ENCODE data around the gene MXD1. TPM values are rescaled to one million over a fixed set of nuclear protein-coding genes. Genes with fewer than 3 reads are reported as not detected.

Gene MXD1
- total and polyA plus RNA-seq, 2 of the 4 experiments (the other 2 are of a cell fraction) = 2.0 to 3.7 TPM

GRCh38 chr2:69948032-69948962 is 33.4 kb downstream of the MXD1 start:
- no TSS peak for BruUV-seq (replicated peaks)
- in situ Hi-C loops (cut with MboI; ENCODE audit: low sequenced_read_pairs) = no loop called here

More at GRCh38 chr2:69948032-69948962, 33.4 kb downstream of the MXD1 start:
- Histone ChIP-seq H2AK9ac (replicated peaks; ENCODE audit: low read depth, low read length, poor library complexity) (no peak overlapping the region), H3K27ac (ENCODE audit: insufficient read depth, low read length) (no peak overlapping the region), H3K4me3 (ENCODE audit: insufficient read depth, low read depth, low read length) (no peak overlapping the region), H4K91ac (ENCODE audit: insufficient read depth, low read depth, low read length) (peak overlapping the region; percentile 60), H3K27me3 (ENCODE audit: control insufficient read depth, insufficient read depth, low read length) (no peaks in the 10 kb centered on the region), H3K9me3 (ENCODE audit: control insufficient read depth, insufficient read depth, low read length) (no peaks in the 10 kb centered on the region), H3K36me3 (ENCODE audit: control insufficient read depth, insufficient read depth, low read length) (peaks cover 3% of the 10 kb centered on the region; the same call in 1 of the 2 replicates), H2BK120ac (ENCODE audit: low read depth, low read length) (peak overlapping the region; percentile 77), H3K14ac (replicated peaks; ENCODE audit: low read depth, low read length) (0 out of 2 replicates have a peak overlapping the region, but pooled peaks have one; percentile 5), H2AK5ac (ENCODE audit: low read depth, low read length) (peak overlapping the region; percentile 58), H3K18ac (ENCODE audit: low read depth, low read length) (no peak overlapping the region), H2BK5ac (ENCODE audit: low read depth, low read length, poor library complexity, severe bottlenecking) (no peak overlapping the region), H4K8ac (ENCODE audit: low read depth in 2 of 2, low read length in 2 of 2) (no peak overlapping the region; a peak in 1 of 4 replicates), H3K23ac (ENCODE audit: low read depth, low read length) (no peak overlapping the region), H4K20me1 (ENCODE audit: insufficient read depth, low read length) (no peaks in the 10 kb centered on the region), H2BK15ac (ENCODE audit: low read depth, low read length) (peak overlapping the region; percentile 71; the same call in 1 of the 3 replicates), H3K9ac (ENCODE audit: low read depth, low read length) (no peak overlapping the region), H3K4me2 (ENCODE audit: low read depth, low read length) (no peak overlapping the region), H2AFZ (replicated peaks; ENCODE audit: low read length, poor library complexity) (peak overlapping the region; percentile 76), H3K9me1 (ENCODE audit: insufficient read depth, low read length) (peaks cover 24% of the 10 kb centered on the region), H3K56ac (ENCODE audit: extremely low read depth, insufficient read depth, low read length) (no peak overlapping the region), H2BK20ac (ENCODE audit: low read depth, low read length) (peak overlapping the region; percentile 51), H3K4me1 (ENCODE audit: control insufficient read depth, insufficient read depth, low read length) (peaks cover 8% of the 10 kb centered on the region), H4K5ac (ENCODE audit: low read depth, low read length) (no peak overlapping the region), H3K79me1 (ENCODE audit: low read depth in 1 of 2, low read length in 2 of 2) (no peaks in the 10 kb centered on the region), H3K4ac (ENCODE audit: low read depth, low read length) (0 out of 2 replicates have a peak overlapping the region, but pooled peaks have one; percentile 60)
- TF ChIP-seq RAD21 (IDR thresholded peaks at IDR 0.05; ENCODE audit: low read length) = no peak
- no peak for TF ChIP-seq MAFK (IDR thresholded peaks at IDR 0.05; ENCODE audit: low read depth, low read length)
- no peak for TF ChIP-seq POLR2A (IDR thresholded peaks at IDR 0.05; ENCODE audit: low read depth, low read length)
- TF ChIP-seq RCOR1 (IDR thresholded peaks at IDR 0.05; ENCODE audit: insufficient replicate concordance, low read length) = no peak
- TF ChIP-seq FOS (IDR thresholded peaks at IDR 0.05; ENCODE audit: low read depth, low read length) = no peak
- no peak for TF ChIP-seq CTCF (conservative IDR thresholded peaks at IDR 0.05; ENCODE audit: low read depth, low read length)
- no peak for TF ChIP-seq RFX5 (IDR thresholded peaks at IDR 0.05; ENCODE audit: low read depth, low read length)
- TF ChIP-seq NFE2L2 (IDR thresholded peaks at IDR 0.05; ENCODE audit: low read depth, low read length) = no peak
- TF ChIP-seq CHD1 (IDR thresholded peaks at IDR 0.05; ENCODE audit: low read depth, low read length) = no peak
- TF ChIP-seq USF2 (IDR thresholded peaks at IDR 0.05; ENCODE audit: low read depth, low read length) = no peak
- TF ChIP-seq CEBPB (IDR thresholded peaks at IDR 0.05; ENCODE audit: low read depth, low read length) = no peak
- TF ChIP-seq MAZ (IDR thresholded peaks at IDR 0.05; ENCODE audit: borderline replicate concordance, low read depth, low read length) = no peak
- TF ChIP-seq ELK1 (IDR thresholded peaks at IDR 0.05; ENCODE audit: borderline replicate concordance, low read depth, low read length) = no peak
- WGBS, 2 experiments (ENCODE audit: extremely low coverage in 2 of 2, insufficient read length in 1 of 2) = 51% methylated on average over 20 of the region's 35 CpGs; no CpG with 5 or more reads in 1 of the 2 experiments
- ChIA-PET CTCF (no interaction called here), POLR2A (ENCODE audit: unreplicated experiment) (no interaction called here)
- DNase-seq (no peak), ATAC-seq (ENCODE audit: low read depth) (peak; percentile 57)
- dilution Hi-C loops (cut with HindIII; ENCODE audit: low sequenced_read_pairs, unreplicated experiment) = no loop called here
- intact Hi-C loops (cut with micrococcal nuclease) = no loop called here
